Endometrial microvascular endothelial cells (primary cell): ENCODE results near the gene SLAMF8. TPM values are rescaled to one million over a fixed set of nuclear protein-coding genes. Genes with fewer than 3 reads are reported as not detected.

Experiments
- in situ Hi-C: cut with HindIII; loops from 2 replicates; pipeline ENCODE4 v1.10.0; 2017; ENCODE audit warnings: low sequenced_read_pairs, low pct_unique_long_range_greater_than_20kb; ENCODE audit errors: inconsistent ontology term
- total RNA-seq: library from RNA; depleted of rRNA; stranded (reverse); fragments of >200 nt; gene quantifications from one replicate; pipeline ENCODE4 v1.2.3, GENCODE V29; 2015; ENCODE audit errors: inconsistent ontology term

SLAMF8 gene
- total RNA-seq, 1 donor from 2014 or later = not detected

- in situ Hi-C loops = no loop called here
These were observed 35.4 kb downstream of the SLAMF8 start for GRCh38 chr1:159862031-159862430.

- in situ Hi-C loops = no loop called here
These were observed 35.9 kb downstream of the SLAMF8 start, which contains the start of gene VSIG8 for GRCh38 chr1:159862557-159862956. VSIG8 (minus strand) TSS chr1:159862657; CDS start chr1:159862521, 136 bp downstream.

- in situ Hi-C loops = no loop called here
These were observed 37.6 kb downstream of the SLAMF8 start for GRCh38 chr1:159864262-159864661.

GRCh38 chr1:159866066-159866465 is 39.4 kb downstream of the SLAMF8 start:
- in situ Hi-C loops = no loop called here

- in situ Hi-C loops = no loop called here
These were observed 40.4 kb downstream of the SLAMF8 start for GRCh38 chr1:159866905-159867663.

- in situ Hi-C loops = no loop called here
These were observed 41.0 kb downstream of the SLAMF8 start for GRCh38 chr1:159867664-159868026.

- in situ Hi-C loops = no loop called here
These were observed 42.1 kb downstream of the SLAMF8 start for GRCh38 chr1:159868766-159869165.

- in situ Hi-C loops = no loop called here
These were observed 42.5 kb downstream of the SLAMF8 start for GRCh38 chr1:159869173-159869572.

- in situ Hi-C loops = no loop called here
These were observed 42.9 kb downstream of the SLAMF8 start for GRCh38 chr1:159869607-159870006.

- in situ Hi-C loops = no loop called here
These were observed 44.0 kb downstream of the SLAMF8 start for GRCh38 chr1:159870704-159871103.

- in situ Hi-C loops = no loop called here
These were observed 46.2 kb downstream of the SLAMF8 start for GRCh38 chr1:159872891-159873290.

GRCh38 chr1:159873530-159874143 is 47.0 kb downstream of the SLAMF8 start:
- in situ Hi-C loops = no loop called here

- in situ Hi-C loops = loop anchor here (25.0 kb wide), 2 partner anchors 91 to 691 kb away; partner anchors contain the start of gene DUSP23
These were observed 51.2 kb downstream of the SLAMF8 start for GRCh38 chr1:159877695-159878444.

GRCh38 chr1:159879136-159879535 is 52.5 kb downstream of the SLAMF8 start:
- in situ Hi-C loops = loop anchor here (25.0 kb wide), 2 partner anchors 92 to 692 kb away; partner anchors contain the start of gene DUSP23

GRCh38 chr1:159879977-159880376 is 53.3 kb downstream of the SLAMF8 start:
- in situ Hi-C loops = loop anchor here (25.0 kb wide), 2 partner anchors 93 to 693 kb away; partner anchors contain the start of gene DUSP23

GRCh38 chr1:159880430-159880829 is 53.8 kb downstream of the SLAMF8 start:
- in situ Hi-C loops = loop anchor here (25.0 kb wide), 2 partner anchors 93 to 693 kb away; partner anchors contain the start of gene DUSP23

- in situ Hi-C loops = loop anchor here (25.0 kb wide), 2 partner anchors 95 to 695 kb away; partner anchors contain the start of gene DUSP23
These were observed 55.2 kb downstream of the SLAMF8 start for GRCh38 chr1:159881622-159882526.

- in situ Hi-C loops = loop anchor here (25.0 kb wide), 2 partner anchors 95 to 695 kb away; partner anchors contain the start of gene DUSP23
These were observed 55.8 kb downstream of the SLAMF8 start for GRCh38 chr1:159882527-159882862.
